D721Med (cell line): ENCODE measurements around the gene SLC25A53.

ENCODE experiments used
- DNase-seq: peaks from one replicate; pipeline ENCODE4 v3.0.0; 2011; ENCODE audit warnings: low spot score; ENCODE audit not compliant: insufficient read length
- FAIRE-seq: peaks from 2 replicates; lab custom pipeline; 2011; peaks lifted over from hg19 to GRCh38; lab: Jason Lieb, UNC
- TF ChIP-seq, protein P1 (sequence below): IDR thresholded peaks from 2 replicates; pipeline ENCODE4 v1.5.1; 2012; ENCODE audit warnings: mild to moderate bottlenecking, control low read depth; ENCODE audit not compliant: insufficient read depth; ENCODE audit errors: missing control alignments

Gene SLC25A53

GRCh38 chrX:104165894-104166734 is 9.3 kb upstream of the SLC25A53 start, which contains the start of gene FAM199X:
Gene FAM199X (plus strand): TSS chrX:104166453. CDS start chrX:104166786, 333 bp downstream.
- FAIRE-seq (no peak), DNase-seq (peak; percentile 26)
- TF ChIP-seq, protein P1, sequence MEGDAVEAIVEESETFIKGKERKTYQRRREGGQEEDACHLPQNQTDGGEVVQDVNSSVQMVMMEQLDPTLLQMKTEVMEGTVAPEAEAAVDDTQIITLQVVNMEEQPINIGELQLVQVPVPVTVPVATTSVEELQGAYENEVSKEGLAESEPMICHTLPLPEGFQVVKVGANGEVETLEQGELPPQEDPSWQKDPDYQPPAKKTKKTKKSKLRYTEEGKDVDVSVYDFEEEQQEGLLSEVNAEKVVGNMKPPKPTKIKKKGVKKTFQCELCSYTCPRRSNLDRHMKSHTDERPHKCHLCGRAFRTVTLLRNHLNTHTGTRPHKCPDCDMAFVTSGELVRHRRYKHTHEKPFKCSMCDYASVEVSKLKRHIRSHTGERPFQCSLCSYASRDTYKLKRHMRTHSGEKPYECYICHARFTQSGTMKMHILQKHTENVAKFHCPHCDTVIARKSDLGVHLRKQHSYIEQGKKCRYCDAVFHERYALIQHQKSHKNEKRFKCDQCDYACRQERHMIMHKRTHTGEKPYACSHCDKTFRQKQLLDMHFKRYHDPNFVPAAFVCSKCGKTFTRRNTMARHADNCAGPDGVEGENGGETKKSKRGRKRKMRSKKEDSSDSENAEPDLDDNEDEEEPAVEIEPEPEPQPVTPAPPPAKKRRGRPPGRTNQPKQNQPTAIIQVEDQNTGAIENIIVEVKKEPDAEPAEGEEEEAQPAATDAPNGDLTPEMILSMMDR, result peak; percentile 36

GRCh38 chrX:104151037-104151436 is 5.8 kb downstream of the SLC25A53 start:
- FAIRE-seq (no peak), DNase-seq (no peak)
- TF ChIP-seq, protein P1, result no peak

DNA sequence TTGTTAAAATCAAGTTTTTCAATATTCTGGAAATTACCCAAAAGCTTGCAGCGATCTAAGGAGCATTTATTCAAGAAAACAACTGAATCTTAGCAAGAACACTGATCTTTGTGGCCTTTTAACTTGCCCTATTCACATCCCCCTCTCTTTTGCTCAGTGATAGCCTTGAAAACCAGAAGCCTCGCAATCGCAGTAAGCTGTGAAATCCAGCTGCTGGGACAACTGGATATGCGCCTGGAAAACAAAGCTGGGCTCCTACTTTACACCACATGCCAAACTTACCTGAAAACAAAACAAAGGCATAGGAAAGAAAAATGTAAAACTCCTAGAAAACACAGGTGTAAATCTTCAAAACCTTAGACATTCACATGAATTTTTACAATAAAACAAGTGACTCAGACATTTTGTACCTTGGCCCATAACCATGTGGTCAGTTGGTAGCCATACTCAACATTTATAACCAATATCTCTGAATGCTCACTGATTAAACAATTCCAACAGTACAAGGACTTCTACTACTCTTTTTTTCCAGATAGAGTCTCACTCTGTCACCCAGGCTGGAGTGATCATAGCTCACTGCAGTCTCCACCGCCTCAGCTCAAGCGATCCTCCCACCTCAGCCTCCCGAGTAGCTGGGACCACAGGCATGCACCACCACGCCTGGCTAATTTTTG is 15.6 kb downstream of the SLC25A53 start:
- FAIRE-seq (no peak), DNase-seq (no peak)
- TF ChIP-seq, protein P1, result no peak

DNA sequence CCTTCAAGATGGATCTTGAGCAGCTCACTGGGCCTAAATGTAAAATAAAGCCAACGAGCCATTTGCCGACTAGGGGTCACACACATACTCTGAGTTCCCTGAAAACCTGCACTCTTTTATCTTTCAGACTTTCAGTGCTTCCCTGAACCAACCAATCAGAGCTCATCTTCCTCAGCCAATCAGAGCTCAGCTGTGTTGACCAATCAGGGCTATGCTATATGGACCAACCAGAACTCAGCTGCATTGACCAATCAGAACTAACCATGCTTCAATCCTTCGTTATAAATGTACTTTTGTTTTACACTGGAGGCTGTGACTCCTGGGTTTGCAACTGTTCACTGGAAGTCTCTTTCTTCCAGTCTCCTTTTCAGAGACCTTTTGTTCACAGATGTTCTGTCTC is 19.3 kb downstream of the SLC25A53 start:
- no peak for DNase-seq
- FAIRE-seq, result no peak
- TF ChIP-seq, protein P1, result no peak

GRCh38 chrX:104136241-104137019 is 20.4 kb downstream of the SLC25A53 start:
- TF ChIP-seq, protein P1, result peak; percentile 59
- FAIRE-seq, result peak; percentile 93
- peak; percentile 20 for DNase-seq

GRCh38 chrX:104135677-104136076 is 21.1 kb downstream of the SLC25A53 start:
- FAIRE-seq (no peak), DNase-seq (no peak)
- TF ChIP-seq, protein P1, result no peak
